ENCODE data around the gene MIB1.
"Not testable (repeated sequence)": the region's sequence is repeated elsewhere in the genome, so short reads cannot be mapped to it uniquely, and the experiment has no call there.

MIB1 gene

DNA sequence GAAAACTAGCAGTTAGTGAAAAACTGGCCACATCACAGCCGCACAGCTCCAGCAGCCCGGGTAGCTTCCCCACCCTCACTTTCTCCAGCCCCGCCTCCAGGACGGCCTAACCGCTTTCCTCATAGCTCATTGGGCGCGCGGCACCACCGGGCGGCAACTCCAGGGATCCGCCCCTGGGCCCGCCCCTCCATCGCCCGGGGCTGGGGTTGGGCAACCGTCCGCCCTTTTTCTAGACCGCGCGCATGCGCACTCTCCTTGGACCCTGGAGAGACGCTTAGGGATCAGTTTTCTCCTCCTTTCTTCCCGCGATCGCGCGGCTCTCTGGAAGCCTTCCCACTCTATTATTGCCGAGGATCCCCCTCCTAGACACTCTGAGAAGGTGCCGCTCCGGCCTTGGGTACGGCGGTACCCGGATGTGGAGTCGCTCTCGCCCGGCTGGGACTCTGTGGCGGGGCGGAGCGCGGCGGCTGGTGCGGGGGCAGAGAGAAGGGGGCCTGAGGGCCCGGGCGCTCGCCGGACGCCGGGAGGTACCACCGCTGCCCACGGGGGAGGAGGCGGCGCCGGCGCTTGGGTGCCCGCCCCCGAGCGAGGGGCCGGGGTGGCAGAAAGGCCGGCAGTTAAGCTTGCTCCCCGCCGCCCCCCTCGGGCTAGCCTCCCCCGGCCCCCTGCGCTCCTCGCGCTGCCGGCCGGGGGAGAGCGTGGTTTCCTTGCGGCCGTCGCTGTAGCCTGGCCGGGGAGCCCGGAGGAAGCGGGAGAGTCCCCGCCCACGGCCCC is at the start of gene MIB1:
MIB1 (plus strand) TSS at position 255 of the 774 bp plus-strand sequence. CDS start 792 bp downstream, outside the sequence.
- DNase-seq = peak; percentile 99

- no peak for DNase-seq
Measured at GRCh38 chr18:21693322-21693721, 47.3 kb upstream of the MIB1 start.

DNA sequence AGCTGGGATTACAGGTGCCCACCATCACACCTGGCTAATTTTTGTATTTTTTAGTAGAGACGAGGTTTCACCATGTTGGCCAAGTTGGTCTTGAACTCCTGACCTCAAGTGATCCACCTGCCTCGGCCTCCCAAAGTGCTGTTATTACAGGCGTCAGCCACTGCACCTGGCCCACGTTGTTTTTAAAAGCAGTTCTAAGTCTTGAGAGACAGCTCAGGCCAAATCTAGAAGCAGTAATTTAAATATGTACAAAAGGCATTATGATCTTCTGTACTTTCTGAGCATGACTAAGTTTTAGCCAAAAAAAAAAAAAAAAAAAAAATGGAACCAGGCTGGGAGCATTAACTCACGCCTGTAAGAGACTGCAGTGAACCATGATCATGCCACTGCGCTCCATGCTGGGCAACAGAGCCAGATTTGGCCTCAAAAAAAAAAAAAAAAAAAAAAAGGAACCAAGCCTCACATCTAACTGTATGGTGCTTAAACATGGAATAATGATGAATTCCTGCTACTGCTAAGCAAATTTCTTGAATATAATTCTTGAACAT is 40.0 kb upstream of the MIB1 start:
- no peak for DNase-seq

DNA sequence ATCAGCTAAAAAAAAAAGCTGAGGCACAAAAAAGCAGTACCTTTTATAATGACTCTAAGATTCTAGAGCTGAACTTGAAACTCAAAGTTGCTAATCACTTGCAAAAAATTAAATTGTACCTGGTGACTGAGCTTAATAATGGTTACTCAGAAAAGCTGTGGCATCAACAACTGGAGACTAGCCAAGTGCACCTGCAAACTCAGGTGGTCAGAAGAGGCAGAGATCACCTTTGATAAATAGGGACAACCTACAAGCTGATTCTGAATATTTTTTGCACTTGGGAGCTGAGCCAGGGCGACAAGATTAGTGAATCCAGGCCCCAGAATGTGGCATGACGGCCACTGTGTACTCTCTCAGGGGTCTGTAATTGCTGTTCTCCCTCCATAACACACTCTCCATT is 39.0 kb upstream of the MIB1 start:
- DNase-seq = no peak

DNA sequence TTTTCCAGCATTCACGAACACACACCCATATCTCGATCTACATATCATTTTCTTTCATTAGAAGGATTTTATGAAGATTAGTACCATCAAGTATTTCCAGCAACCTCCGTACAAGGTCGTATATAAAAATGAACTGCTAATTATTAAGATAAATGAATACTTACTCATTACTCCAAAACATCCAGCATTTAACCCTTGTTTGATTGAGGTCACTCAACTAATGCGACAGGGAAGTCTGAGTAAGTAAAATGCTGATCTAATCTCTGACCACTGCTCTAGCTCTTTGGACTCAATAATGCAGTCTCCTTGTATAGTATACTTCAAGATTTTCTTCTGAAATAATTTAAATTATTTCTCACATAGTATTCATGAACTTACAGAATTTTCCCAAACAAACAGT is 38.0 kb upstream of the MIB1 start:
- no peak for DNase-seq

- peak; percentile 30 for DNase-seq
Measured at GRCh38 chr18:21703241-21703820, 37.3 kb upstream of the MIB1 start.

DNA sequence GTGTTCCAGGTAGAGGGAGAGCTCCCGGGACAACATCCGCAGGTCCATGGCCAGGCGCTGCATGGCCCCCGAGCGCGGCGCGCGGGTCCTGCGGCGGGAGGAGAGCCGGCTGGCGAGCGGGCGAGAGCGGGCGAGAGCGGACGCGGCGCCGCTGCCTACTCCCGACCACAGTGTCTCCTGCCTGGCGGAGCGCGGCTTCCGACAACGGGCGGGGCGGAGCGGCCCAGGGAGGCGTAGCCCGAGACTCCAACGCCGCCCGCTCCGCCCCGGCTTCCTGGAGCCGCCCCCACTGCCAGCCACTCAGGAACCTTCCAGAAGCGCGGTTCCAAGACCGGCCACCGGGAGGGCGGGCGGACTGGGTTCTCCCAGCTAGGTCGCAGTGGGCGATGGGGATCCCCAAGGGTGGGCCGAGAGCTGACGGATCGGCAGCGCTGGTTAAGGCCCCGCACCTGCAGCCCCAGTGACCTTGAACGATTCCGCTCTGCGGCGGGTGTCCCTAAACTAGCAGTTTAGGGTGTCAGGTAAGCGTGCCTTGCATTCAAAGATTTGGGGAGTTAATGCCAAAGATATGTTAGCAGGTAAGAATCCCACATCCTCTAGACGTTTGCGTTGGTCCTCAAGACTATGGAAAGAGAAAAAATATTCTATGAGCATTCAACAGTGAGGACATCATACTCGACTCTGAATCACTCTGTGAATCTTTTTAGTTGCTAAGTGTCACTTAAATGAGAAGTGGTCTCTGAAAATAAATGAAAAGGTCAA is 35.8 kb upstream of the MIB1 start, which contains the start of gene ABHD3:
ABHD3 (minus strand) TSS at position 172 of the 762 bp plus-strand sequence; CDS start at position 63, 109 bp downstream.
- DNase-seq = peak; percentile 93

- DNase-seq = no peak
Measured at GRCh38 chr18:21706386-21706865, 34.2 kb upstream of the MIB1 start.

- DNase-seq = not testable (repeated sequence)
Measured at GRCh38 chr18:21707130-21707529, 33.5 kb upstream of the MIB1 start.

- no peak for DNase-seq
Measured at GRCh38 chr18:21714474-21714873, 26.1 kb upstream of the MIB1 start.

GRCh38 chr18:21722687-21723086 is 17.9 kb upstream of the MIB1 start:
- no peak for DNase-seq

- DNase-seq = no peak
Measured at GRCh38 chr18:21725201-21725600, 15.4 kb upstream of the MIB1 start.

DNA sequence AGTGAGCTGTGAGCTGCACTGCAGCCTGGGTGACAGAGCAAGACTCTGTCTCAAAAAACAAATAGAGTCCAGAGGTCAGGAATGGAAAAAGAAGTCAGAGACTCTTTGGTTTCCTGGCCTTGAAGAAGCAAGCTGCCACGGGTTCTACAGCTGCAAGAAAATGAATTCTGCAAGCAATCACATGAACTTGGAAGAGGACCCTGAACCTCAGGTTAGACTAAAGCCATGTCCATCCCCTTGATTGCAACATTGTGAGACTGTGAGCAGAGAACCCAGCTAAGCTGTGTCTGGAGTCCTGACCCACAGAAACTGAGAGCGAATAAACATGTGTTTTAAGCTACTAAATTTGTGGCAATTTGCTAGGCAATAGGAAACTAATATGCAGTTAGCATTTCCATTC is 12.9 kb upstream of the MIB1 start:
- DNase-seq = no peak

DNA sequence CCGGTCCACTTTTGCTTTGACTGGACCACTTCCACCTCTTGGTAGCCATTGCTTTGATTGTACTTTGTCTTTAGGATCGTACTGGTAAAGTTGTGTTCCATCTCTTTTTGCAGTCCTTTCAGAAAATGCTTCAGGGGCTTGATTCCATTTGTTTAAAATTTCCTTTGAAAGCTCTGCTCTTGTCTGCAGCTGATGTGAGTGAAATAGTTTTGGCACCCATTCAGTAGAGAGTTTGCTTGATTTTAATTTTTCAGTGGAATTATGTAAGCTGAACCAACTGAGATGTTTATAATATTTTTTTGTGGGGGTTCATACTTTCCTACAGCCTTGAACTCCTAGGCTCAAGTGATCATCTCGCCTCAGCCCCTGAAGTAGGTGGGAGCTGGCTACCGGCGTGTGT is 7.6 kb upstream of the MIB1 start:
- DNase-seq = no peak

DNA sequence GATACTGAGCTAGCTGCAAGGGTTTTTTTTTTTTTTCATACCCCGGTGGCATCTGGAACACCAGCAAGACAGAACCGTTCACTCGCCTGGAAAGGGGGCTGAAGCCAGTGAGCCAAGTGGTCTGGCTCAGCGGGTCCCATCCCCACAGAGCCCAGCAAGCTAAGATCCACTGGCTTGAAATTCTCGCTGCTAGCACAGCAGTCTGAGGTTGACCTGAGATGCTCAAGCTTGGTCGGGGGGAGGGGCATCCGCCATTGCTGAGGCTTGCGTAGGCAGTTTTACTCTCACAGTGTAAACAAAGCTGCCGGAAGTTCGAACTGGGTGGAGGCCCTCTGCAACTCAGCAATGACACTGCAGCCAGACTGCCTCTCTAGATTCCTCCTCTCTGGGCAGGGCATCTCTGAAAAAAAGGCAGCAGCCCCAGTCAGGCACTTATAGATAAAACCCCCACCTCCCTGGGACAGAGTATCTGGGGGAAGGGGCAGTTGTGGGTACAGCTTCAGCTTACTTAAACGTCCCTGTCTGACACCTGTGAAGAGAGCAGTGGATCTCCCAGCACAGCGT is 5.1 kb upstream of the MIB1 start:
- DNase-seq = peak; percentile 50

DNA sequence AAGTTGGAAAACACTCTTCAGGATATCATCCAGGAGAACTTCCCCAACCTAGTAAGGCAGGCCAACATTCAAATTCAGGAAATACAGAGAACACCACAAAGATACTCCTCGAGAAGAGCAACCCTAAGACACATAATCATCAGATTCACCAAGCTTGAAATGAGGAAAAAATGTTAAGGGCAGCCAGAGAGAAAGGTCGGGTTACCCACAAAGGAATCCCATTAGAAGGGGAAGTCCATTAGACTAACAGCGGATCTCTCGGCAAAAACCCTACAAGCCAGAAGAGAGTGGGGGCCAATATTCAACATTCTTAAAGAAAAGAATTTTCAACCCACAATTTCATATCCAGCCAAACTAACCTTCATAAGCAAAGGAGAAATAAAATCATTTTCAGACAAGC is 3.7 kb upstream of the MIB1 start:
- not testable (repeated sequence) for DNase-seq

GRCh38 chr18:21739604-21740537 is 721 bp upstream of the MIB1 start:
- DNase-seq = no peak

GRCh38 chr18:21741312-21741561 is 645 bp downstream of the MIB1 start:
- DNase-seq = no peak

DNA sequence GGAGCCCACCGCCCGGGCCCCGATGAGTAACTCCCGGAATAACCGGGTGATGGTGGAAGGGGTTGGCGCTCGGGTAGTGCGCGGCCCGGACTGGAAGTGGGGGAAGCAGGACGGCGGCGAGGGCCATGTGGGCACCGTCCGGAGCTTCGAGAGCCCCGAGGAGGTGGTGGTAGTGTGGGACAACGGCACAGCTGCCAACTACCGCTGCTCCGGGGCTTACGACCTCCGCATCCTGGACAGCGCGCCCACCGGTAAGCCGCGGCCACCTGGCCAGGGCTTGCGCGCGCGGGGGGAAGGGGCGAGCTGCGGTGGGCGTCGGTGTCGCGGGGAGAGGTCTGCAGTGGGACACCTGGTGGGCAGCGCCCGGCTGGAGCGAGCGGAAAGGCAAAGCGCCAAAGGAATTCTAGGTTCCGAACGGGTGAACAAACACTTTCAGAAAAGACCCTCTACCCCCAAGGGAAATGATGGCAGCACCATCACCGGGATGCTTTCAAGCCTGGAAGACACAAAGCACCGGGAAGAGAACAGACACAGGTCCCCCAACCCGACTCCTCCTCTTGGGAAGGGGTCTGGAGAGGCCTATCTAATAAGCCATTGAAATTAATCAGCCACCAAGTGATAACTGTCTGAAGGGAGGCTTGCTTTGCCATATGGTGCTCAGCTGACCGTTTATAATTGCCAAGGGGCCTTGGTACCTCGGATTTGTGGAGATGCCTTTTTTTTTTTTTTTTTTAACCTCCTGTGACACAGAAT is 1.1 kb downstream of the MIB1 start:
- DNase-seq = peak; percentile 44

- DNase-seq = no peak
Measured at GRCh38 chr18:21742315-21742687, 1.7 kb downstream of the MIB1 start.

DNA sequence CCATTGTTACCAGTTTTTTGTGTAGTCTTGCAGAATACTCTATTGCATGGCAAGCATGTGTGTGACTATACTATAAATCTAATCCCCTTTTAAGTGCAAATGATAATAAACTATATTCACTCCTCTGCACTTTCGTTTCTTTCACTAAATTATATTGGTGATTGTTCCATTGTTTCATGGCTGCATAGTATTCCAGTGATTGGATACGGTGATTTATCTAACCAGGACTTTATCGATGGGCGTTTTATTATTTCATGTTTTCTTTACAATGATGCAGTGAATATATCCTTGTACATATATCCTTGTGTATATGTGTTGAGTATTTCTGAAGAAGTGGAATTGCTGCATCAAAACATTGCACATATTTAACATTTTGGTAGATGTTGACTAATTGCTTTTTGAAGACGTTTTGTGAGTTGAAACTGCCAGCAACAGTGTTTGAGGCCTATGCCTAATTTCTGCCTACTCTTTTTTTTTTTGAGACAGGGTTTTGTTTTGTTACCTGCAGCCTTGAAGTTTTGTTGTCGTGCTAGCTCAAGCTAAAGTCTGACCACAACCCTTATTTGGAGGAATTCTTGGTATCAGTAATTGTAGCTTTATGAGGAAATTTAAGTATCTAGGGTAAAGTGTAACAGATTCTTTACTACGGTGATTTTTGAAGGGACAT is 2.7 kb downstream of the MIB1 start:
- DNase-seq = no peak

Measured in stimulated activated CD4-positive, alpha-beta T cell treated with anti-CD3 and anti-CD28 coated beads, Interleukin-15, amount 100 ng/mL, for 24 hours (primary cell).